HEK293 (cell line): ENCODE results near the gene FAM168A.

ENCODE experiments used
- CTCF ChIA-PET: fragments of 350-600 bp; formaldehyde crosslinking; extraction: SDS; loops from one replicate; lab custom pipeline; 2021; ENCODE audit warnings: antibody characterized with exemption; lab: Yijun Ruan, JAX
- POLR2A ChIA-PET: fragments of 300-600 bp; formaldehyde crosslinking; extraction: SDS; loops from one replicate; lab custom pipeline; 2020; ENCODE audit warnings: antibody characterized with exemption, inconsistent platforms; lab: Yijun Ruan, JAX
- H3K27ac ChIP-seq: fragments of 200-500 bp; sonication (Bioruptor generic); 2 replicates; pipeline ENCODE4 v1.5.1; 2014; ENCODE audit warnings: low read depth, low read length, control low read depth, inconsistent platforms; ENCODE audit errors: extremely low read depth
- H3K36me3 ChIP-seq, 2 experiments: fragments of 200-500 bp in 1 of 2; sonication (Bioruptor generic) in 1 of 2; 1 replicate in 1 of 2; 2 replicates in 1 of 2; pipeline ENCODE4 v1.5.1; 2014 to 2017; ENCODE audit warnings: inconsistent platforms in 2 of 2, low read length in 2 of 2; ENCODE audit not compliant: control insufficient read depth in 2 of 2, insufficient read depth in 1 of 2
- H3K4me1 ChIP-seq: fragments of 200-500 bp; sonication (Bioruptor generic); 2 replicates; pipeline ENCODE4 v1.5.1; 2014; ENCODE audit warnings: mild to moderate bottlenecking, low read length, inconsistent platforms; ENCODE audit not compliant: control insufficient read depth, insufficient read depth
- H3K4me3 ChIP-seq: 2 replicates; pipeline ENCODE4 v1.5.1; 2011; ENCODE audit warnings: low read depth, mild to moderate bottlenecking, control low read depth, low read length, moderate library complexity
- H3K9me3 ChIP-seq: fragments of 200-500 bp; sonication (Bioruptor generic); 2 replicates; pipeline ENCODE4 v1.5.1; 2014; ENCODE audit warnings: low read depth, low read length, inconsistent platforms; ENCODE audit not compliant: control insufficient read depth, insufficient read depth
- AEBP2 ChIP-seq: fragments of 450-650 bp; formaldehyde crosslinking; IDR thresholded peaks from 2 replicates; pipeline ENCODE4 v1.5.1; 2016; ENCODE audit warnings: missing biosample characterization, missing genetic modification characterization, borderline replicate concordance
- BCL11B ChIP-seq: fragments of 450-650 bp; formaldehyde crosslinking; IDR thresholded peaks from 2 replicates; pipeline ENCODE4 v1.5.1; 2016; ENCODE audit warnings: low read depth, missing biosample characterization, missing genetic modification characterization
- GLI4 ChIP-seq: fragments of 450-650 bp; formaldehyde crosslinking; IDR thresholded peaks from 2 replicates; pipeline ENCODE4 v1.5.1; 2016; ENCODE audit warnings: missing biosample characterization, missing genetic modification characterization
- HOXC10 ChIP-seq: sonication (generic); formaldehyde crosslinking; IDR thresholded peaks from 2 replicates; pipeline ENCODE4 v1.8.1; 2023; ENCODE audit warnings: mild to moderate bottlenecking, missing genetic modification reagents
- INSM2 ChIP-seq: fragments of 450-650 bp; formaldehyde crosslinking; IDR thresholded peaks from 2 replicates; pipeline ENCODE4 v1.5.1; 2016; ENCODE audit warnings: missing biosample characterization, missing genetic modification characterization
- KLF10 ChIP-seq: fragments of 450-650 bp; IDR thresholded peaks from 2 replicates; pipeline ENCODE4 v1.5.1; 2018; ENCODE audit warnings: missing biosample characterization, mild to moderate bottlenecking, missing genetic modification characterization
- SCRT1 ChIP-seq: fragments of 450-650 bp; formaldehyde crosslinking; IDR thresholded peaks from 2 replicates; pipeline ENCODE4 v1.5.1; 2016; ENCODE audit warnings: missing biosample characterization, missing genetic modification characterization, borderline replicate concordance
- SP7 ChIP-seq: fragments of 450-650 bp; formaldehyde crosslinking; IDR thresholded peaks from 2 replicates; pipeline ENCODE4 v1.5.1; 2016; ENCODE audit warnings: missing biosample characterization, missing genetic modification characterization
- YY2 ChIP-seq: fragments of 450-650 bp; formaldehyde crosslinking; IDR thresholded peaks from 2 replicates; pipeline ENCODE4 v1.5.1; 2016; ENCODE audit warnings: missing biosample characterization, missing genetic modification characterization
- ZIC2 ChIP-seq: fragments of 450-650 bp; formaldehyde crosslinking; IDR thresholded peaks from 2 replicates; pipeline ENCODE4 v1.5.1; 2016; ENCODE audit warnings: missing biosample characterization, missing genetic modification characterization
- ZNF112 ChIP-seq: fragments of 450-650 bp; formaldehyde crosslinking; IDR thresholded peaks from 2 replicates; pipeline ENCODE4 v1.5.0; 2017; ENCODE audit warnings: missing biosample characterization, missing genetic modification characterization
- ZNF211 ChIP-seq: fragments of 450-650 bp; formaldehyde crosslinking; IDR thresholded peaks from 2 replicates; pipeline ENCODE4 v1.5.1; 2016; ENCODE audit warnings: low read depth, missing biosample characterization, missing genetic modification characterization
- ZNF23 ChIP-seq: fragments of 450-650 bp; formaldehyde crosslinking; IDR thresholded peaks from 2 replicates; pipeline ENCODE4 v1.5.1; 2016; ENCODE audit warnings: missing biosample characterization, missing genetic modification characterization, borderline replicate concordance
- ZNF292 ChIP-seq: fragments of 450-650 bp; formaldehyde crosslinking; IDR thresholded peaks from 2 replicates; pipeline ENCODE4 v1.5.1; 2016; ENCODE audit warnings: low read depth, missing biosample characterization, missing genetic modification characterization, borderline replicate concordance
- ZNF311 ChIP-seq: fragments of 450-650 bp; formaldehyde crosslinking; IDR thresholded peaks from 2 replicates; pipeline ENCODE4 v1.5.1; 2017; ENCODE audit warnings: missing biosample characterization, missing genetic modification characterization, borderline replicate concordance
- ZNF548 ChIP-seq: fragments of 450-650 bp; formaldehyde crosslinking; IDR thresholded peaks from 2 replicates; pipeline ENCODE4 v1.5.1; 2016; ENCODE audit warnings: missing biosample characterization, missing genetic modification characterization
- ZNF558 ChIP-seq: fragments of 450-650 bp; formaldehyde crosslinking; IDR thresholded peaks from 2 replicates; pipeline ENCODE4 v1.5.1; 2016; ENCODE audit warnings: missing biosample characterization, missing genetic modification characterization
- ZNF600 ChIP-seq: fragments of 450-650 bp; formaldehyde crosslinking; IDR thresholded peaks from 2 replicates; pipeline ENCODE4 v1.5.1; 2016; ENCODE audit warnings: missing biosample characterization, missing genetic modification characterization
- ZNF621 ChIP-seq: fragments of 450-650 bp; formaldehyde crosslinking; IDR thresholded peaks from 2 replicates; pipeline ENCODE4 v1.5.1; 2017; ENCODE audit warnings: missing biosample characterization, missing genetic modification characterization
- ZNF701 ChIP-seq: fragments of 450-650 bp; formaldehyde crosslinking; IDR thresholded peaks from 2 replicates; pipeline ENCODE4 v1.5.1; 2016; ENCODE audit warnings: missing biosample characterization, missing genetic modification characterization
- ZNF792 ChIP-seq: fragments of 450-650 bp; formaldehyde crosslinking; IDR thresholded peaks from 2 replicates; pipeline ENCODE4 v1.5.1; 2016; ENCODE audit warnings: missing biosample characterization, missing genetic modification characterization
- ZXDB ChIP-seq: fragments of 450-650 bp; formaldehyde crosslinking; IDR thresholded peaks from 2 replicates; pipeline ENCODE4 v1.5.1; 2016; ENCODE audit warnings: missing biosample characterization, missing genetic modification characterization
- TF ChIP-seq, protein P1 (sequence below): fragments of 450-650 bp; formaldehyde crosslinking; IDR thresholded peaks from 2 replicates; pipeline ENCODE4 v1.5.1; 2016; ENCODE audit warnings: missing biosample characterization, missing genetic modification characterization
- TF ChIP-seq, protein P2 (sequence below): fragments of 450-650 bp; IDR thresholded peaks from 2 replicates; pipeline ENCODE4 v1.5.1; 2018; ENCODE audit warnings: missing biosample characterization, missing genetic modification characterization

The FAM168A gene

GRCh38 chr11:73395297-73396208 lies 202.4 kb downstream of the FAM168A start:
- Histone ChIP-seq H3K4me1 (no peaks in the 10 kb centered on the region), H3K36me3 (peaks cover 0 to 71% of the 10 kb centered on the region in 2 experiments; a peak in 1 of 3 replicates), H3K9me3 (no peaks in the 10 kb centered on the region), H3K4me3 (no peak overlapping the region), H3K27ac (no peak overlapping the region)
- TF ChIP-seq ZNF701 (tag by site-specific recombination) (no peak), ZXDB (tag by site-specific recombination) (no peak), ZNF621 (tag by site-specific recombination) (no peak), ZNF311 (tag by site-specific recombination) (no peak), SCRT1 (tag by site-specific recombination) (no peak), ZNF211 (tag by site-specific recombination) (no peak), ZNF792 (tag by site-specific recombination) (no peak), ZIC2 (no peak), ZNF600 (no peak)
- ChIA-PET CTCF (interaction anchor here (0.6 to 10.1 kb wide), 6 partner anchors 21 to 924 kb away, joined by 3 to 122 read pairs (median 7); no protein-coding TSS in a partner anchor), POLR2A (no interaction called here)

DNA sequence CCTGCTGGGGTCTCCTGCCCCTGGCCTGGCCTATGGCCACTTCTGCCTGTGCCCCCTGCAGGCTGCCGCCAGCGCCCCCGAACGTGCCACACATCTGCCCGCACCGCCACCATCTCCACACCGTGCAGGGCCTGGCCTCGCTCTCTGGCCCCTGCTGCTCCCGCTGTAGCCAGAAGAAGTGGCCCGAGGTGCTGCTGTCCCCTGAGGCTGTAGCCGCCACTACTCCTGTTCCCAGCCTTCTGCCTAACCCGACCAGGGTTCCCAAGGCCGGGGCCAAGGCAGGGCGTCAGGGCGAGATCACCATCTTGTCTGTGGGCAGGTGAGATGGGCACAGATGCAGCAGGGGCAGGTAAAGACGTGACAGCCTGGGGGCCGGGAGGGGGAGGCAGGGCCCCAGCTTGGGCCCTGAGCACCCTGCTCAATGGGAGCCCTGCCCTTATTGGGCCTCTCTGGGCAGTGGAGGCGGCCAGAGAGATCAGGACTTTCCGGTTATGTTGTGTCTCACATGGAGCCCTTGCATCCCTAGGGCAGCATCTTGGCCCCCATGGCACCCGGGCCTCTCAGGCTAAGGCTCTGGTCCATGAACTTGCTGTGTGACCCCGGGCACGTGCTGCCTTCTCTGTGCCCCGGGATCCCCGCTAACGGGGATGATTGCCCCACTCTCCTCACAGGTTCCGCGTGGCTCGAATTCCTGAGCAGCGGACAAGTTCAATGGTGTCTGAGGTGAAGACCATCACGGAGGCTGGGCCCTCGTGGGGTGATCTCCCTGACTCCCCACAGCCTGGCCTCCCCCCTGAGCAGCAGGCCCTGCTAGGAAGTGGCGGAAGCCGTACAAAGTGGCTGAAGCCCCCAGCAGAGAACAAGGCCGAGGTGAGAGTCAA lies 203.3 kb downstream of the FAM168A start:
- ChIA-PET POLR2A (no interaction called here), CTCF (interaction anchor here (0.6 to 10.1 kb wide), 11 partner anchors 9 to 267 kb away, joined by 3 to 122 read pairs (median 6); no protein-coding TSS in a partner anchor)
- H3K4me1 ChIP-seq, result no peaks in the 10 kb centered on the region
- no peak overlapping the region for H3K27ac ChIP-seq
- H3K9me3 ChIP-seq, result no peaks in the 10 kb centered on the region
- peaks cover 0 to 76% of the 10 kb centered on the region in 2 experiments; a peak in 1 of 3 replicates for H3K36me3 ChIP-seq
- no peak overlapping the region for H3K4me3 ChIP-seq
- no peak for TF ChIP-seq HOXC10 (CRISPR knock-in tag)
- TF ChIP-seq ZNF112, result no peak
- no peak for TF ChIP-seq ZNF558
- TF ChIP-seq KLF10 (tag by site-specific recombination), result no peak
- TF ChIP-seq AEBP2, result no peak
- no peak for TF ChIP-seq GLI4
- TF ChIP-seq SP7 (tag by site-specific recombination), result no peak
- TF ChIP-seq YY2 (tag by site-specific recombination), result no peak
- TF ChIP-seq, protein P1, sequence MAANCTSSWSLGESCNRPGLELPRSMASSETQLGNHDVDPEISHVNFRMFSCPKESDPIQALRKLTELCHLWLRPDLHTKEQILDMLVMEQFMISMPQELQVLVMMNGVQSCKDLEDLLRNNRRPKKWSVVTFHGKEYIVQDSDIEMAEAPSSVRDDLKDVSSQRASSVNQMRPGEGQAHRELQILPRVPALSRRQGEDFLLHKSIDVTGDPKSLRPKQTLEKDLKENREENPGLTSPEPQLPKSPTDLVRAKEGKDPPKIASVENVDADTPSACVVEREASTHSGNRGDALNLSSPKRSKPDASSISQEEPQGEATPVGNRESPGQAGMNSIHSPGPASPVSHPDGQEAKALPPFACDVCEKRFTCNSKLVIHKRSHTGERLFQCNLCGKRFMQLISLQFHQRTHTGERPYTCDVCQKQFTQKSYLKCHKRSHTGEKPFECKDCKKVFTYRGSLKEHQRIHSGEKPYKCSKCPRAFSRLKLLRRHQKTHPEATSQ (tag by site-specific recombination), result no peak
- no peak for TF ChIP-seq BCL11B
- TF ChIP-seq ZNF548 (tag by site-specific recombination), result no peak
- no peak for TF ChIP-seq ZNF292 (tag by site-specific recombination)
- TF ChIP-seq ZNF23 (tag by site-specific recombination), result no peak
- no peak for TF ChIP-seq INSM2 (tag by site-specific recombination)
- TF ChIP-seq, protein P2, sequence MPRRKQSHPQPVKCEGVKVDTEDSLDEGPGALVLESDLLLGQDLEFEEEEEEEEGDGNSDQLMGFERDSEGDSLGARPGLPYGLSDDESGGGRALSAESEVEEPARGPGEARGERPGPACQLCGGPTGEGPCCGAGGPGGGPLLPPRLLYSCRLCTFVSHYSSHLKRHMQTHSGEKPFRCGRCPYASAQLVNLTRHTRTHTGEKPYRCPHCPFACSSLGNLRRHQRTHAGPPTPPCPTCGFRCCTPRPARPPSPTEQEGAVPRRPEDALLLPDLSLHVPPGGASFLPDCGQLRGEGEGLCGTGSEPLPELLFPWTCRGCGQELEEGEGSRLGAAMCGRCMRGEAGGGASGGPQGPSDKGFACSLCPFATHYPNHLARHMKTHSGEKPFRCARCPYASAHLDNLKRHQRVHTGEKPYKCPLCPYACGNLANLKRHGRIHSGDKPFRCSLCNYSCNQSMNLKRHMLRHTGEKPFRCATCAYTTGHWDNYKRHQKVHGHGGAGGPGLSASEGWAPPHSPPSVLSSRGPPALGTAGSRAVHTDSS (tag by site-specific recombination), result no peak
